ENCODE measurements around the gene SLAMF9.

Gene SLAMF9

GRCh38 chr1:159945483-159946241 lies 8.4 kb downstream of the SLAMF9 start, which contains the start of gene IGSF9:
Gene IGSF9 (minus strand): TSS chr1:159945613. CDS start chr1:159943454, 2,159 bp downstream.
- H3K27me3 ChIP-seq (ENCODE audit: insufficient read depth, poor library complexity, severe bottlenecking), result no peaks in the 10 kb centered on the region
- H3K4me1 ChIP-seq (ENCODE audit: insufficient read depth, poor library complexity, severe bottlenecking), result peaks cover 14% of the 10 kb centered on the region
- no peaks in the 10 kb centered on the region for H3K36me3 ChIP-seq (ENCODE audit: low read depth)
- peak within 1 kb of the TSS; percentile 50 for H3K27ac ChIP-seq (ENCODE audit: poor library complexity, severe bottlenecking)
- DNase-seq (ENCODE audit: low spot score) (peak; percentile 92), ATAC-seq (ENCODE audit: low read depth) (peak; percentile 83)
- peak within 1 kb of the TSS; percentile 41 for H3K4me3 ChIP-seq (ENCODE audit: severe bottlenecking)
- no peaks in the 10 kb centered on the region for H3K9me3 ChIP-seq (ENCODE audit: severe bottlenecking)
- TF ChIP-seq CTCF (IDR thresholded peaks at IDR 0.05; ENCODE audit: poor library complexity, severe bottlenecking), result peak; percentile 89

GRCh38 chr1:159944623-159945455 lies 9.2 kb downstream of the SLAMF9 start:
- H3K4me3 ChIP-seq (ENCODE audit: severe bottlenecking), result peak overlapping the region; percentile 41

GRCh38 chr1:159943908-159944622 lies 10.0 kb downstream of the SLAMF9 start:
- DNase-seq (ENCODE audit: low spot score) (no peak), ATAC-seq (ENCODE audit: low read depth) (peak; percentile 59)
- H3K4me1 ChIP-seq (ENCODE audit: insufficient read depth, poor library complexity, severe bottlenecking), result peaks cover 14% of the 10 kb centered on the region
- H3K27me3 ChIP-seq (ENCODE audit: insufficient read depth, poor library complexity, severe bottlenecking), result no peaks in the 10 kb centered on the region
- no peaks in the 10 kb centered on the region for H3K9me3 ChIP-seq (ENCODE audit: severe bottlenecking)
- no peaks in the 10 kb centered on the region for H3K36me3 ChIP-seq (ENCODE audit: low read depth)
- peak overlapping the region; percentile 50 for H3K27ac ChIP-seq (ENCODE audit: poor library complexity, severe bottlenecking)
- H3K4me3 ChIP-seq (ENCODE audit: severe bottlenecking), result peak overlapping the region; percentile 41
- no peak for TF ChIP-seq CTCF (IDR thresholded peaks at IDR 0.05; ENCODE audit: poor library complexity, severe bottlenecking)

More at GRCh38 chr1:159944623-159945455, 9.2 kb downstream of the SLAMF9 start:
- peak overlapping the region; percentile 50 for H3K27ac ChIP-seq (ENCODE audit: poor library complexity, severe bottlenecking)
- no peaks in the 10 kb centered on the region for H3K9me3 ChIP-seq (ENCODE audit: severe bottlenecking)
- H3K27me3 ChIP-seq (ENCODE audit: insufficient read depth, poor library complexity, severe bottlenecking), result no peaks in the 10 kb centered on the region
- H3K4me1 ChIP-seq (ENCODE audit: insufficient read depth, poor library complexity, severe bottlenecking), result peaks cover 14% of the 10 kb centered on the region
- no peaks in the 10 kb centered on the region for H3K36me3 ChIP-seq (ENCODE audit: low read depth)
- TF ChIP-seq CTCF (IDR thresholded peaks at IDR 0.05; ENCODE audit: poor library complexity, severe bottlenecking), result no peak
- DNase-seq (ENCODE audit: low spot score) (no peak), ATAC-seq (ENCODE audit: low read depth) (peak; percentile 1; the same call in 1 of the 3 replicates)

GRCh38 chr1:159943278-159943640 lies 10.8 kb downstream of the SLAMF9 start:
- peak overlapping the region; percentile 50 for H3K27ac ChIP-seq (ENCODE audit: poor library complexity, severe bottlenecking)
- peaks cover 14% of the 10 kb centered on the region for H3K4me1 ChIP-seq (ENCODE audit: insufficient read depth, poor library complexity, severe bottlenecking)
- no peak for DNase-seq (ENCODE audit: low spot score)
- H3K4me3 ChIP-seq (ENCODE audit: severe bottlenecking), result no peak overlapping the region
- no peaks in the 10 kb centered on the region for H3K36me3 ChIP-seq (ENCODE audit: low read depth)
- ATAC-seq (ENCODE audit: low read depth), result no peak
- no peaks in the 10 kb centered on the region for H3K27me3 ChIP-seq (ENCODE audit: insufficient read depth, poor library complexity, severe bottlenecking)
- H3K9me3 ChIP-seq (ENCODE audit: severe bottlenecking), result no peaks in the 10 kb centered on the region
- TF ChIP-seq CTCF (IDR thresholded peaks at IDR 0.05; ENCODE audit: poor library complexity, severe bottlenecking), result no peak
